Breast epithelium (tissue), 4 donors: ENCODE data around the gene SOCS1. TPM values are rescaled to one million over a fixed set of nuclear protein-coding genes. Genes with fewer than 3 reads are reported as not detected.

ENCODE experiments used
- DNase-seq, 2 donors: peaks; one replicate each; pipeline ENCODE4 v3.0.0-alpha.2; 2019; ENCODE audit warnings: low spot score in 2 of 2
- H3K27ac ChIP-seq, 2 donors: fragments of 200-600 bp; sonication (generic) in 1 of 2; one replicate each; pipeline ENCODE4 v1.5.1; 2016 to 2019; ENCODE audit warnings: mild to moderate bottlenecking in 1 of 2
- H3K27me3 ChIP-seq, 2 donors: fragments of 200-600 bp; sonication (generic) in 1 of 2; one replicate each; pipeline versions ENCODE4 v1.5.1 to v1.6.0; 2017 to 2019; ENCODE audit warnings: control low read depth in 1 of 2, mild to moderate bottlenecking in 1 of 2
- H3K36me3 ChIP-seq: fragments of 200-600 bp; one replicate; pipeline ENCODE4 v1.5.1; 2019
- H3K4me1 ChIP-seq, 2 donors: fragments of 200-600 bp; sonication (generic); one replicate each; pipeline ENCODE4 v1.5.1; 2016 to 2019; ENCODE audit warnings: control low read depth in 1 of 2
- H3K4me3 ChIP-seq, 3 donors: fragments of 200-600 bp; sonication (generic); 1 replicate in 2 of 3; 2 replicates in 1 of 3; pipeline ENCODE4 v1.5.1; 2016 to 2019; ENCODE audit warnings: mild to moderate bottlenecking in 3 of 3, moderate library complexity in 2 of 3
- H3K9me3 ChIP-seq, 2 donors: fragments of 200-600 bp; sonication (generic) in 1 of 2; one replicate each; pipeline ENCODE4 v1.5.1; 2016 to 2019; ENCODE audit warnings: control low read depth in 1 of 2
- CTCF ChIP-seq, 3 donors: fragments of 450-650 bp; IDR thresholded peaks; one replicate each; pipeline ENCODE4 v1.5.1; 2016 to 2017; ENCODE audit warnings: antibody characterized with exemption in 3 of 3, mild to moderate bottlenecking in 3 of 3, moderate library complexity in 3 of 3
- POLR2A ChIP-seq: fragments of 450-650 bp; IDR thresholded peaks from one replicate; pipeline ENCODE4 v1.6.1; 2016; ENCODE audit warnings: antibody characterized with exemption, mild to moderate bottlenecking, moderate library complexity
- POLR2AphosphoS5 ChIP-seq, 3 donors: sonication (generic); formaldehyde crosslinking; IDR thresholded peaks; one replicate each; pipeline ENCODE4 v1.6.1; 2017; ENCODE audit warnings: antibody characterized with exemption in 3 of 3
- intact Hi-C: fragments of 100-400 bp; cut with DNase I; formaldehyde crosslinking; loops from one replicate; pipeline ENCODE4 v1.15.1; 2023; ENCODE audit warnings: low total_unique reads
- total RNA-seq, 3 donors: library from RNA; depleted of rRNA; stranded (reverse); fragments of >200 nt; gene quantifications; one replicate each; pipeline ENCODE4 v1.1.0, GENCODE V29; 2016

The SOCS1 gene, protein sequence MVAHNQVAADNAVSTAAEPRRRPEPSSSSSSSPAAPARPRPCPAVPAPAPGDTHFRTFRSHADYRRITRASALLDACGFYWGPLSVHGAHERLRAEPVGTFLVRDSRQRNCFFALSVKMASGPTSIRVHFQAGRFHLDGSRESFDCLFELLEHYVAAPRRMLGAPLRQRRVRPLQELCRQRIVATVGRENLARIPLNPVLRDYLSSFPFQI
- total RNA-seq: 1 to 10 TPM; 4.1 to 9.0 (median 5.6) TPM

- Histone ChIP-seq H3K9me3 (no peaks in the 10 kb centered on the region), H3K4me1 (peaks cover 2 to 8% of the 10 kb centered on the region in 2 donors), H3K4me3 (peak within 1 kb of the TSS; percentile 68 to 94 (median 84)), H3K36me3 (no peaks in the 10 kb centered on the region), H3K27me3 (no peaks in the 10 kb centered on the region), H3K27ac (peak within 1 kb of the TSS; percentile 98 to 99)
- DNase-seq: peak; percentile 78 to 84
- intact Hi-C loops: loop anchor here (5.0 kb wide), 1 partner anchor 284 kb away; no protein-coding TSS in a partner anchor
- TF ChIP-seq POLR2A (peak; percentile 20), POLR2AphosphoS5 (IDR thresholded peaks at IDR 0.05) (peak; percentile 22 to 75 (median 62)), CTCF (IDR thresholded peaks at IDR 0.05) (peak; percentile 59 to 99 (median 91))
Observed at GRCh38 chr16:11255737-11256660, at the start of gene SOCS1. Gene SOCS1 (minus strand): TSS chr16:11256204. CDS start chr16:11255478, 726 bp downstream.

GRCh38 chr16:11303405-11304138, 47.6 kb upstream of the SOCS1 start:
- DNase-seq: peak; percentile 41 to 65
- peak overlapping the region; percentile 12 to 76 for H3K27ac ChIP-seq
- H3K27me3 ChIP-seq: no peaks in the 10 kb centered on the region
- no peaks in the 10 kb centered on the region for H3K36me3 ChIP-seq
- H3K4me3 ChIP-seq: peak overlapping the region in 1 of 3 donors; percentile 53
- intact Hi-C loops: loop anchor here (5.0 kb wide), 1 partner anchor 1059 kb away; no protein-coding TSS in a partner anchor
- no peaks in the 10 kb centered on the region for H3K4me1 ChIP-seq
- no peaks in the 10 kb centered on the region for H3K9me3 ChIP-seq
- TF ChIP-seq POLR2A (no peak), CTCF (IDR thresholded peaks at IDR 0.05) (no peak), POLR2AphosphoS5 (IDR thresholded peaks at IDR 0.05) (no peak)

DNA sequence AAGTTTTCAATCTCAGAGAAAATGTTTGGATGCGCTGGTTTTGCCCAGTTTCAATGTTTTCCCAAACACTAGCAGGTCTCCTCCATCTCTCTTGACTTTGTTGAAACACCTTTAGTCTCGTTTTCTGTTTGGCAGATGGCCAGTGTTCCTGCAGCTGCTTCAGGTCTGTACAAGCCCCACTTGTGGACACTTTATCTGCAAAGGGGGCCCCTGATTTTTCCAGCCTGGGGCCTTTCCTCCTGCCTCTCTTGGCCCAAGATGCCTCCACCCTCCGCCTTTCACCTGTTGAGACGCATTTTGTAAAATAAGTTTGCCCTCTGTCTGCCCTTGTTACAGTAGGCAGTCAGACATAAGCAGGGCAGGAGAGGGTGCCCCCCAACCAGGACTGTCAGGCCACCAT, 47.0 kb upstream of the SOCS1 start:
- Histone ChIP-seq H3K4me3 (peak overlapping the region in 1 of 3 donors; percentile 53), H3K9me3 (no peaks in the 10 kb centered on the region), H3K27me3 (no peaks in the 10 kb centered on the region), H3K36me3 (no peaks in the 10 kb centered on the region), H3K4me1 (no peaks in the 10 kb centered on the region), H3K27ac (peak overlapping the region; percentile 12 to 76)
- intact Hi-C loops: loop anchor here (5.0 kb wide), 1 partner anchor 1059 kb away; no protein-coding TSS in a partner anchor
- TF ChIP-seq CTCF (IDR thresholded peaks at IDR 0.05) (no peak), POLR2AphosphoS5 (IDR thresholded peaks at IDR 0.05) (no peak), POLR2A (no peak)
- no peak for DNase-seq

- no peak for TF ChIP-seq CTCF (IDR thresholded peaks at IDR 0.05)
- TF ChIP-seq POLR2AphosphoS5 (IDR thresholded peaks at IDR 0.05): no peak
- H3K27me3 ChIP-seq: no peaks in the 10 kb centered on the region
- H3K36me3 ChIP-seq: no peaks in the 10 kb centered on the region
- H3K9me3 ChIP-seq: no peaks in the 10 kb centered on the region
- no peak overlapping the region for H3K4me3 ChIP-seq
- H3K27ac ChIP-seq: no peak overlapping the region
- no peak for DNase-seq
- peaks cover 0 to 8% of the 10 kb centered on the region in 2 donors for H3K4me1 ChIP-seq
- intact Hi-C loops: loop anchor here (5.0 kb wide), 1 partner anchor 1060 kb away; no protein-coding TSS in a partner anchor
Observed at GRCh38 chr16:11301645-11302501, 45.9 kb upstream of the SOCS1 start.
